HCT116 (cell line): ENCODE data around the gene KBTBD8. TPM values are rescaled to one million over a fixed set of nuclear protein-coding genes. Genes with fewer than 3 reads are reported as not detected.

Experiments
- ATAC-seq: fragments of 200-7000 bp; cut with Tn5 transposase; 2 replicates; pipeline ENCODE4 v1.9.1; 2020; ENCODE audit warnings: mild to moderate bottlenecking, moderate library complexity
- BruUV-seq: library from RNA; stranded (reverse); fragments of 400-500 nt; replicated peaks from 2 replicates; lab custom pipeline; 2021; lab: Mats Ljungman, UMichigan
- CTCF ChIA-PET: fragments of 300-600 bp; sonication (Branson Sonifier 250); formaldehyde crosslinking; loops from one replicate; lab custom pipeline; 2021; ENCODE audit warnings: antibody characterized with exemption; lab: Charles Lee
- POLR2A ChIA-PET: fragments of 300-600, 350-600 bp; sonication (Branson Sonifier 250); formaldehyde crosslinking; loops from one replicate; lab custom pipeline; 2021; ENCODE audit warnings: antibody characterized with exemption; lab: Charles Lee
- RAD21 ChIA-PET, 2 experiments: fragments of 300-600 bp; sonication (Branson Sonifier 250); formaldehyde crosslinking; loops; one replicate each; lab custom pipeline; 2023; ENCODE audit warnings: low total read pairs in 2 of 2; ENCODE audit not compliant: uncharacterized antibody in 2 of 2, unreplicated experiment in 2 of 2, low non-redundant PET in 1 of 2; lab: Charles Lee
- DNase-seq: peaks from one replicate; pipeline ENCODE4 v3.0.0-alpha.2; 2010; ENCODE audit warnings: low read depth, low spot score
- H2AFZ ChIP-seq: fragments of 200-600 bp; shearing (Covaris generic), sonication (generic); 2 replicates; pipeline ENCODE4 v1.6.1; 2017; ENCODE audit warnings: low read depth, mixed run types, mixed read lengths, antibody characterized with exemption, low read length; ENCODE audit not compliant: poor library complexity, severe bottlenecking
- H3K27ac ChIP-seq: 2 replicates; pipeline ENCODE4 v1.5.1; 2012; ENCODE audit warnings: low read depth, low read length
- H3K27me3 ChIP-seq: fragments of 200-600 bp; sonication (generic); 2 replicates; pipeline ENCODE4 v1.6.1; 2016; ENCODE audit warnings: mixed run types, low read length, mixed read lengths; ENCODE audit not compliant: insufficient read depth
- H3K36me3 ChIP-seq, 2 experiments: fragments of 200-500 bp in 1 of 2; fragments of 200-600 bp in 1 of 2; sonication (Bioruptor generic) in 1 of 2; sonication (generic) in 1 of 2; 2 replicates each; pipeline versions ENCODE4 v1.5.1 to v1.6.1; 2014 to 2016; ENCODE audit warnings: low read length in 2 of 2, inconsistent platforms in 1 of 2, mixed read lengths in 1 of 2, mixed run types in 1 of 2; ENCODE audit not compliant: insufficient read depth in 2 of 2, control insufficient read depth in 1 of 2
- H3K4me1 ChIP-seq, 2 experiments: fragments of 200-600 bp in 1 of 2; sonication (generic) in 1 of 2; 2 replicates each; pipeline versions ENCODE4 v1.5.1 to v1.6.1; 2012 to 2017; ENCODE audit warnings: low read length in 2 of 2, inconsistent platforms in 1 of 2, mild to moderate bottlenecking in 1 of 2, mixed read lengths in 1 of 2, mixed run types in 1 of 2, moderate library complexity in 1 of 2; ENCODE audit not compliant: insufficient read depth in 2 of 2, control insufficient read depth in 1 of 2
- H3K4me2 ChIP-seq: fragments of 200-600 bp; sonication (generic); 2 replicates; pipeline ENCODE4 v1.6.1; 2017; ENCODE audit warnings: mixed run types, low read length, mixed read lengths
- H3K4me3 ChIP-seq, 2 experiments: fragments of 200-600 bp in 1 of 2; sonication (generic) in 1 of 2; replicated peaks in 1 of 2; 2 replicates each; pipeline ENCODE4 v1.5.1; 2011 to 2016; ENCODE audit warnings: low read length in 2 of 2, control low read depth in 1 of 2, low read depth in 1 of 2, mild to moderate bottlenecking in 1 of 2, mixed read lengths in 1 of 2, mixed run types in 1 of 2
- H3K79me2 ChIP-seq: fragments of 200-600 bp; sonication (generic); 2 replicates; pipeline ENCODE4 v1.6.1; 2017; ENCODE audit warnings: mild to moderate bottlenecking, mixed run types, low read length, moderate library complexity, mixed read lengths; ENCODE audit not compliant: insufficient read depth
- H3K9ac ChIP-seq: fragments of 200-600 bp; sonication (generic); 2 replicates; pipeline ENCODE4 v1.6.1; 2016; ENCODE audit warnings: low read length, mixed read lengths
- H3K9me2 ChIP-seq: fragments of 200-600 bp; sonication (generic), shearing (Covaris generic); 2 replicates; pipeline ENCODE4 v1.6.1; 2017; ENCODE audit warnings: mixed run types, mild to moderate bottlenecking, moderate library complexity; ENCODE audit not compliant: insufficient read depth
- H3K9me3 ChIP-seq, 2 experiments: fragments of 200-500 bp in 1 of 2; fragments of 200-600 bp in 1 of 2; sonication (Bioruptor generic) in 1 of 2; sonication (generic) in 1 of 2; 2 replicates each; pipeline ENCODE4 v1.6.1; 2014 to 2017; ENCODE audit warnings: low read length in 2 of 2, mixed read lengths in 2 of 2, inconsistent platforms in 1 of 2, low read depth in 1 of 2, mild to moderate bottlenecking in 1 of 2, mixed run types in 1 of 2, moderate library complexity in 1 of 2; ENCODE audit not compliant: control insufficient read depth in 1 of 2, insufficient read depth in 1 of 2
- H4K20me1 ChIP-seq: fragments of 200-600 bp; sonication (generic), shearing (Covaris generic); 2 replicates; pipeline ENCODE4 v1.6.1; 2017; ENCODE audit warnings: mixed run types, mild to moderate bottlenecking, moderate library complexity; ENCODE audit not compliant: insufficient read depth
- CBX3 ChIP-seq: IDR thresholded peaks from 2 replicates; pipeline ENCODE4 v1.6.1; 2012; ENCODE audit warnings: low read depth
- CEBPB ChIP-seq: IDR thresholded peaks from 2 replicates; pipeline ENCODE4 v1.6.1; 2012; ENCODE audit warnings: low read depth
- EZH2 ChIP-seq: fragments of 200-600 bp; sonication (generic); IDR thresholded peaks from 2 replicates; pipeline ENCODE4 v1.6.1; 2017; ENCODE audit warnings: antibody characterized with exemption, mixed run types
- FOSL1 ChIP-seq: IDR thresholded peaks from 2 replicates; pipeline ENCODE4 v1.6.1; 2012; ENCODE audit warnings: low read depth
- JUND ChIP-seq: IDR thresholded peaks from 2 replicates; pipeline ENCODE4 v1.6.1; 2012
- POLR2A ChIP-seq: IDR thresholded peaks from 2 replicates; pipeline ENCODE4 v1.7.0; 2011; ENCODE audit warnings: borderline replicate concordance; ENCODE audit not compliant: insufficient read depth, insufficient read length; ENCODE audit errors: extremely low read depth
- POLR2AphosphoS5 ChIP-seq: IDR thresholded peaks from 2 replicates; pipeline ENCODE4 v1.6.1; 2011; ENCODE audit warnings: mild to moderate bottlenecking, low read depth, low read length, moderate library complexity
- RAD21 ChIP-seq: IDR thresholded peaks from 2 replicates; pipeline ENCODE4 v1.6.1; 2012; ENCODE audit warnings: low read depth, mild to moderate bottlenecking
- SP1 ChIP-seq: IDR thresholded peaks from 2 replicates; pipeline ENCODE4 v1.6.1; 2012; ENCODE audit warnings: low read depth
- TCF7L2 ChIP-seq: IDR thresholded peaks from 2 replicates; pipeline ENCODE4 v1.7.0; 2011; ENCODE audit warnings: borderline replicate concordance, inconsistent platforms; ENCODE audit not compliant: insufficient read depth, insufficient read length; ENCODE audit errors: extremely low read depth
- ZFX ChIP-seq: fragments of 450-650 bp; IDR thresholded peaks from 2 replicates; pipeline ENCODE4 v1.6.1; 2017
- ZNF274 ChIP-seq: fragments of 200-500 bp; sonication (Bioruptor generic); IDR thresholded peaks from 2 replicates; pipeline ENCODE4 v1.6.1; 2014; ENCODE audit warnings: mild to moderate bottlenecking, low read depth, low read length, inconsistent platforms
- intact Hi-C: fragments of 100-400 bp; cut with micrococcal nuclease; formaldehyde crosslinking; loops from 2 replicates; pipeline ENCODE4 v1.10.0; 2022
- total RNA-seq: library from RNA; stranded (reverse); gene quantifications from one replicate; pipeline ENCODE4 v1.2.1, GENCODE V29; 2021; ENCODE audit not compliant: unreplicated experiment
- TF ChIP-seq, protein P1 (sequence below): IDR thresholded peaks from 2 replicates; pipeline ENCODE4 v1.6.1; 2012
- TF ChIP-seq, protein P2 (sequence below), 3 experiments: fragments of 200-600 bp in 1 of 3; sonication (generic) in 1 of 3; IDR thresholded peaks in 2 of 3; conservative IDR thresholded peaks in 1 of 3; 2 replicates each; pipeline ENCODE4 v1.5.1; 2012 to 2017; ENCODE audit warnings: low read depth in 2 of 3, low read length in 2 of 3, antibody characterized with exemption in 1 of 3, borderline replicate concordance in 1 of 3, control low read depth in 1 of 3, mild to moderate bottlenecking in 1 of 3, mixed read lengths in 1 of 3, mixed run types in 1 of 3, moderate library complexity in 1 of 3; ENCODE audit not compliant: insufficient read depth in 1 of 3
- TF ChIP-seq, protein P3 (sequence below): IDR thresholded peaks from 2 replicates; pipeline ENCODE4 v1.6.1; 2011; ENCODE audit warnings: mild to moderate bottlenecking, low read length, moderate library complexity; ENCODE audit not compliant: insufficient replicate concordance; ENCODE audit errors: extremely low read depth
- TF ChIP-seq, protein P4 (sequence below): IDR thresholded peaks from 2 replicates; pipeline ENCODE4 v1.6.1; 2012; ENCODE audit warnings: low read depth

Gene KBTBD8
- total RNA-seq, 1 experiment from 2014 or later = 1.4 TPM

DNA sequence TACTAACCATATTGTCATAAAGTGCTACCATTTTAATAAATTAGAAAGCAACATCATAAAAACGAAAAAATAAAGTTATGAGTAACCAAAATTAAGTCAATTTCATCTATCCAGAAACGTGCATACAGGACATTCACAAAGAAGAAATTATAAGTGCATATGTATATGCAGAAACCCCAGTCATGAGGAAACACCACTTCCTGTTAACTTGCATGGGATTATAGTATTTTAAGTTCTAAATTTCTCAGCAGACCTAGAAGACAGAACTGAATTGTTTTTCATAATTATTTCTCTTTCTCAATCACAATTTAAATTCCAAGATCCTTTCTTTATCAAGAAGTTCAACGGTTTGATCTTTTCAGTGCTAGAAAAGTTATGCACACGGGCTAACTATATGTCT lies 1.4 kb upstream of the KBTBD8 start:
- H3K4me3 ChIP-seq = no peak overlapping the region
- no peaks in the 10 kb centered on the region for H3K9me2 ChIP-seq
- ChIA-PET CTCF (no interaction called here), POLR2A (no interaction called here), RAD21 (no interaction called here)
- H3K9me3 ChIP-seq = no peaks in the 10 kb centered on the region
- no peak overlapping the region for H3K9ac ChIP-seq
- H3K4me2 ChIP-seq = no peak overlapping the region
- DNase-seq = no peak
- H3K4me1 ChIP-seq = peaks cover 4 to 15% of the 10 kb centered on the region in 2 experiments; a peak in 3 of 4 replicates
- H2AFZ ChIP-seq = no peak overlapping the region
- intact Hi-C loops = no loop called here
- 0 out of 2 replicates have a peak, but pooled peaks cover 6% of the 10 kb centered on the region for H3K27me3 ChIP-seq
- no TSS peak for BruUV-seq
- H4K20me1 ChIP-seq = no peaks in the 10 kb centered on the region
- H3K27ac ChIP-seq = no peak overlapping the region
- H3K79me2 ChIP-seq = no peaks in the 10 kb centered on the region
- no peaks in the 10 kb centered on the region for H3K36me3 ChIP-seq
- no peak for ATAC-seq
- no peak for TF ChIP-seq RAD21
- TF ChIP-seq POLR2AphosphoS5 = no peak
- TF ChIP-seq, protein P1, sequence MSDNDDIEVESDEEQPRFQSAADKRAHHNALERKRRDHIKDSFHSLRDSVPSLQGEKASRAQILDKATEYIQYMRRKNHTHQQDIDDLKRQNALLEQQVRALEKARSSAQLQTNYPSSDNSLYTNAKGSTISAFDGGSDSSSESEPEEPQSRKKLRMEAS = no peak
- TF ChIP-seq EZH2 = no peak
- no peak for TF ChIP-seq ZNF274
- TF ChIP-seq POLR2A = no peak
- TF ChIP-seq, protein P2, sequence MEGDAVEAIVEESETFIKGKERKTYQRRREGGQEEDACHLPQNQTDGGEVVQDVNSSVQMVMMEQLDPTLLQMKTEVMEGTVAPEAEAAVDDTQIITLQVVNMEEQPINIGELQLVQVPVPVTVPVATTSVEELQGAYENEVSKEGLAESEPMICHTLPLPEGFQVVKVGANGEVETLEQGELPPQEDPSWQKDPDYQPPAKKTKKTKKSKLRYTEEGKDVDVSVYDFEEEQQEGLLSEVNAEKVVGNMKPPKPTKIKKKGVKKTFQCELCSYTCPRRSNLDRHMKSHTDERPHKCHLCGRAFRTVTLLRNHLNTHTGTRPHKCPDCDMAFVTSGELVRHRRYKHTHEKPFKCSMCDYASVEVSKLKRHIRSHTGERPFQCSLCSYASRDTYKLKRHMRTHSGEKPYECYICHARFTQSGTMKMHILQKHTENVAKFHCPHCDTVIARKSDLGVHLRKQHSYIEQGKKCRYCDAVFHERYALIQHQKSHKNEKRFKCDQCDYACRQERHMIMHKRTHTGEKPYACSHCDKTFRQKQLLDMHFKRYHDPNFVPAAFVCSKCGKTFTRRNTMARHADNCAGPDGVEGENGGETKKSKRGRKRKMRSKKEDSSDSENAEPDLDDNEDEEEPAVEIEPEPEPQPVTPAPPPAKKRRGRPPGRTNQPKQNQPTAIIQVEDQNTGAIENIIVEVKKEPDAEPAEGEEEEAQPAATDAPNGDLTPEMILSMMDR (IDR thresholded peaks at IDR 0.05 in 2 of 3, conservative IDR thresholded peaks at IDR 0.05 in 1 of 3; ENCODE audit: borderline replicate concordance in 1 of 3, insufficient read depth in 1 of 3, low read depth in 2 of 3, low read length in 2 of 3) = no peak
- TF ChIP-seq, protein P3, sequence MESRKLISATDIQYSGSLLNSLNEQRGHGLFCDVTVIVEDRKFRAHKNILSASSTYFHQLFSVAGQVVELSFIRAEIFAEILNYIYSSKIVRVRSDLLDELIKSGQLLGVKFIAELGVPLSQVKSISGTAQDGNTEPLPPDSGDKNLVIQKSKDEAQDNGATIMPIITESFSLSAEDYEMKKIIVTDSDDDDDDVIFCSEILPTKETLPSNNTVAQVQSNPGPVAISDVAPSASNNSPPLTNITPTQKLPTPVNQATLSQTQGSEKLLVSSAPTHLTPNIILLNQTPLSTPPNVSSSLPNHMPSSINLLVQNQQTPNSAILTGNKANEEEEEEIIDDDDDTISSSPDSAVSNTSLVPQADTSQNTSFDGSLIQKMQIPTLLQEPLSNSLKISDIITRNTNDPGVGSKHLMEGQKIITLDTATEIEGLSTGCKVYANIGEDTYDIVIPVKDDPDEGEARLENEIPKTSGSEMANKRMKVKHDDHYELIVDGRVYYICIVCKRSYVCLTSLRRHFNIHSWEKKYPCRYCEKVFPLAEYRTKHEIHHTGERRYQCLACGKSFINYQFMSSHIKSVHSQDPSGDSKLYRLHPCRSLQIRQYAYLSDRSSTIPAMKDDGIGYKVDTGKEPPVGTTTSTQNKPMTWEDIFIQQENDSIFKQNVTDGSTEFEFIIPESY = no peak
- no peak for TF ChIP-seq JUND
- TF ChIP-seq CBX3 = no peak
- no peak for TF ChIP-seq ZFX
- no peak for TF ChIP-seq TCF7L2
- TF ChIP-seq CEBPB = no peak
- TF ChIP-seq SP1 = no peak
- TF ChIP-seq, protein P4, sequence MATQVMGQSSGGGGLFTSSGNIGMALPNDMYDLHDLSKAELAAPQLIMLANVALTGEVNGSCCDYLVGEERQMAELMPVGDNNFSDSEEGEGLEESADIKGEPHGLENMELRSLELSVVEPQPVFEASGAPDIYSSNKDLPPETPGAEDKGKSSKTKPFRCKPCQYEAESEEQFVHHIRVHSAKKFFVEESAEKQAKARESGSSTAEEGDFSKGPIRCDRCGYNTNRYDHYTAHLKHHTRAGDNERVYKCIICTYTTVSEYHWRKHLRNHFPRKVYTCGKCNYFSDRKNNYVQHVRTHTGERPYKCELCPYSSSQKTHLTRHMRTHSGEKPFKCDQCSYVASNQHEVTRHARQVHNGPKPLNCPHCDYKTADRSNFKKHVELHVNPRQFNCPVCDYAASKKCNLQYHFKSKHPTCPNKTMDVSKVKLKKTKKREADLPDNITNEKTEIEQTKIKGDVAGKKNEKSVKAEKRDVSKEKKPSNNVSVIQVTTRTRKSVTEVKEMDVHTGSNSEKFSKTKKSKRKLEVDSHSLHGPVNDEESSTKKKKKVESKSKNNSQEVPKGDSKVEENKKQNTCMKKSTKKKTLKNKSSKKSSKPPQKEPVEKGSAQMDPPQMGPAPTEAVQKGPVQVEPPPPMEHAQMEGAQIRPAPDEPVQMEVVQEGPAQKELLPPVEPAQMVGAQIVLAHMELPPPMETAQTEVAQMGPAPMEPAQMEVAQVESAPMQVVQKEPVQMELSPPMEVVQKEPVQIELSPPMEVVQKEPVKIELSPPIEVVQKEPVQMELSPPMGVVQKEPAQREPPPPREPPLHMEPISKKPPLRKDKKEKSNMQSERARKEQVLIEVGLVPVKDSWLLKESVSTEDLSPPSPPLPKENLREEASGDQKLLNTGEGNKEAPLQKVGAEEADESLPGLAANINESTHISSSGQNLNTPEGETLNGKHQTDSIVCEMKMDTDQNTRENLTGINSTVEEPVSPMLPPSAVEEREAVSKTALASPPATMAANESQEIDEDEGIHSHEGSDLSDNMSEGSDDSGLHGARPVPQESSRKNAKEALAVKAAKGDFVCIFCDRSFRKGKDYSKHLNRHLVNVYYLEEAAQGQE = no peak
- TF ChIP-seq FOSL1 = no peak
- TF ChIP-seq, all 23 proteins: peak for 0
